Chondrocyte (in vitro differentiated cells): ENCODE results near the gene NXPE4. TPM values are rescaled to one million over a fixed set of nuclear protein-coding genes. Genes with fewer than 3 reads are reported as not detected.

Experiments used
- DNase-seq: peaks from one replicate; pipeline ENCODE4 v3.0.0; 2021; ENCODE audit warnings: mixed read lengths, low spot score
- H3K27ac Mint-ChIP-seq: one replicate; pipeline ENCODE4 v1.8.0; 2021; ENCODE audit warnings: mild to moderate bottlenecking, moderate library complexity, mixed read lengths; ENCODE audit not compliant: unreplicated experiment
- H3K27me3 Mint-ChIP-seq: 2 replicates; pipeline ENCODE4 v1.8.0; 2021; ENCODE audit warnings: low read depth, mixed read lengths
- H3K36me3 Mint-ChIP-seq: 2 replicates; pipeline ENCODE4 v1.8.0; 2021; ENCODE audit warnings: low read depth, mixed read lengths
- H3K4me1 Mint-ChIP-seq: 2 replicates; pipeline ENCODE4 v1.8.0; 2021; ENCODE audit warnings: low read depth, mild to moderate bottlenecking, mixed read lengths
- H3K4me3 Mint-ChIP-seq: one replicate; pipeline ENCODE4 v1.8.0; 2021; ENCODE audit warnings: mild to moderate bottlenecking, moderate library complexity, mixed read lengths; ENCODE audit not compliant: unreplicated experiment
- H3K9me3 Mint-ChIP-seq: 2 replicates; pipeline ENCODE4 v1.8.0; 2021; ENCODE audit warnings: low read depth, mixed read lengths
- total RNA-seq: library from RNA; stranded (reverse); gene quantifications from 3 replicates; pipeline ENCODE4 v1.2.1, GENCODE V29; 2021
- TF ChIP-seq, protein P1 (sequence below): fragments of 200-600 bp; sonication (generic); IDR thresholded peaks from 2 replicates; pipeline ENCODE4 v1.5.0; 2021; ENCODE audit warnings: antibody characterized with exemption, mild to moderate bottlenecking, moderate library complexity

Gene NXPE4
- total RNA-seq, 1 donor from 2014 or later = not detected

GRCh38 chr11:114553642-114554041 is 41.9 kb downstream of the NXPE4 start:
- DNase-seq = no peak
- peaks cover 4% of the 10 kb centered on the region for H3K27me3 Mint-ChIP-seq
- H3K4me3 Mint-ChIP-seq = no peak overlapping the region
- H3K27ac Mint-ChIP-seq = no peak overlapping the region
- H3K36me3 Mint-ChIP-seq = peaks cover 12% of the 10 kb centered on the region
- H3K4me1 Mint-ChIP-seq = no peaks in the 10 kb centered on the region
- H3K9me3 Mint-ChIP-seq = no peaks in the 10 kb centered on the region
- TF ChIP-seq, protein P1, sequence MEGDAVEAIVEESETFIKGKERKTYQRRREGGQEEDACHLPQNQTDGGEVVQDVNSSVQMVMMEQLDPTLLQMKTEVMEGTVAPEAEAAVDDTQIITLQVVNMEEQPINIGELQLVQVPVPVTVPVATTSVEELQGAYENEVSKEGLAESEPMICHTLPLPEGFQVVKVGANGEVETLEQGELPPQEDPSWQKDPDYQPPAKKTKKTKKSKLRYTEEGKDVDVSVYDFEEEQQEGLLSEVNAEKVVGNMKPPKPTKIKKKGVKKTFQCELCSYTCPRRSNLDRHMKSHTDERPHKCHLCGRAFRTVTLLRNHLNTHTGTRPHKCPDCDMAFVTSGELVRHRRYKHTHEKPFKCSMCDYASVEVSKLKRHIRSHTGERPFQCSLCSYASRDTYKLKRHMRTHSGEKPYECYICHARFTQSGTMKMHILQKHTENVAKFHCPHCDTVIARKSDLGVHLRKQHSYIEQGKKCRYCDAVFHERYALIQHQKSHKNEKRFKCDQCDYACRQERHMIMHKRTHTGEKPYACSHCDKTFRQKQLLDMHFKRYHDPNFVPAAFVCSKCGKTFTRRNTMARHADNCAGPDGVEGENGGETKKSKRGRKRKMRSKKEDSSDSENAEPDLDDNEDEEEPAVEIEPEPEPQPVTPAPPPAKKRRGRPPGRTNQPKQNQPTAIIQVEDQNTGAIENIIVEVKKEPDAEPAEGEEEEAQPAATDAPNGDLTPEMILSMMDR = no peak

- Mint-ChIP-seq H3K36me3 (peaks cover 14% of the 10 kb centered on the region), H3K4me3 (no peak overlapping the region), H3K9me3 (no peaks in the 10 kb centered on the region), H3K4me1 (no peaks in the 10 kb centered on the region), H3K27me3 (peaks cover 4% of the 10 kb centered on the region), H3K27ac (no peak overlapping the region)
- no peak for DNase-seq
- TF ChIP-seq, protein P1 = no peak
Measured at GRCh38 chr11:114551060-114551459, 44.5 kb downstream of the NXPE4 start.

DNA sequence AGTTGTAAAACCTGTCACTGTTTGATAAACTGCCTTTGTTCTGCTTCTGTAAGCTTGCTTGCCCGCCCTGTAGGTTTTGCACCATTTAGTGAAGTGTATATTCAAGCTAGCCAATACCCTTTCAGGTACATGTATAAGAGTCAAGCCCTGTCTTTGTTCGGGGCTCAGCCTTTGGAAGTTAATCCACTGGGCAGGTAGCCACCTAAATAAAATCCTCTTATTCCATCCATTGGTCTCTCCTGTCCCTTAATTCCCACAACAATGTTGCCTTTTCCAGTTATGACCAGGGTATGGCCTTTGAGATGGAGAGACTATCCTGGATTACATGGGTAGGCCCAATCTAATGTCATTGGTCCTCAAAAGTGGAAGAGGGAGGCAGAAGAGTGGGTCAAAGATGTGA is 69.9 kb downstream of the NXPE4 start:
- Mint-ChIP-seq H3K27ac (no peak overlapping the region), H3K9me3 (peaks cover 23% of the 10 kb centered on the region), H3K27me3 (no peaks in the 10 kb centered on the region), H3K4me3 (no peak overlapping the region), H3K4me1 (no peaks in the 10 kb centered on the region), H3K36me3 (peaks cover 12% of the 10 kb centered on the region)
- no peak for DNase-seq
- TF ChIP-seq, protein P1 = no peak

DNA sequence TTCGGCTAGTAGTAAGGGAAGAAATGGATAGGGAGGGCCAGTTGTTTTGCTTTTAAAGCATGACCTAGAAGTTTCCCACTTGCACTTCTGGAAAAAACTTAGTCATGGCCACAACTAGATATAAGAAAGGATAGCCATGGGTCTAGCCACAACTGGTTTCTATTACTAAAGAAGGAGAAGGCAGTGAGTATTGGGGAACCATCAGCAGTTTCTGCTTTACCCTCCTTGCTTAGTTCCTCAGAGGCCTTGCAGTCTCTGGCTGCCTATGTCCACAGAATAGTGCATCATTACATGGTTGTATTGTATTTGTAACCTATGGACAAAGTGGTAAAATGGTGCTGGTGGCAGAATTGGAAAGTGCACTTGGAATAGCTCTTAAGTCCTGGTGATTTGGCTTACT is 71.5 kb downstream of the NXPE4 start:
- Mint-ChIP-seq H3K4me3 (no peak overlapping the region), H3K27ac (no peak overlapping the region), H3K27me3 (no peaks in the 10 kb centered on the region), H3K9me3 (peaks cover 23% of the 10 kb centered on the region), H3K4me1 (no peaks in the 10 kb centered on the region), H3K36me3 (peaks cover 9% of the 10 kb centered on the region)
- no peak for DNase-seq
- TF ChIP-seq, protein P1 = no peak

- H3K27me3 Mint-ChIP-seq = no peaks in the 10 kb centered on the region
- peaks cover 23% of the 10 kb centered on the region for H3K9me3 Mint-ChIP-seq
- H3K4me1 Mint-ChIP-seq = no peaks in the 10 kb centered on the region
- peaks cover 10% of the 10 kb centered on the region for H3K36me3 Mint-ChIP-seq
- DNase-seq = no peak
- H3K4me3 Mint-ChIP-seq = no peak overlapping the region
- no peak overlapping the region for H3K27ac Mint-ChIP-seq
- TF ChIP-seq, protein P1 = no peak
Measured at GRCh38 chr11:114522818-114523217, 72.8 kb downstream of the NXPE4 start.

Other genes starting within 250 kb of the NXPE4 start
- gene C11orf71, start 195.3 kb downstream of the NXPE4 start, total RNA-seq = 2.2 to 3.7 TPM (median 2.9 TPM) in 3 replicates
- 27.4 to 37.6 TPM (median 37.1 TPM) in 3 replicates for gene RBM7, start 195.1 kb downstream of the NXPE4 start, total RNA-seq
- 151 to 183 TPM (median 178 TPM) in 3 replicates for gene REXO2, start 156.3 kb downstream of the NXPE4 start, total RNA-seq
- not detected in 3 replicates for gene NXPE1, start 35.9 kb downstream of the NXPE4 start, total RNA-seq
- 0.36 TPM in 1 of 3 replicates, not detected in the others for gene NXPE2, start 82.7 kb upstream of the NXPE4 start, total RNA-seq